ENCODE results near the gene MTARC2.
"Not testable (repeated sequence)": the region's sequence is repeated elsewhere in the genome, so short reads cannot be mapped to it uniquely, and the experiment has no call there.

The MTARC2 gene

GRCh38 chr1:220708244-220708643 is 39.9 kb upstream of the MTARC2 start:
- no peaks in the 10 kb centered on the region for H3K36me3 ChIP-seq (replicated peaks)
- no peak for TF ChIP-seq CTCF (IDR thresholded peaks at IDR 0.05; ENCODE audit: low read depth, low read length, missing control alignments)
- no peak overlapping the region for H3K27ac ChIP-seq
- no peaks in the 10 kb centered on the region for H3K27me3 ChIP-seq (replicated peaks)
- in situ Hi-C loops (cut with HindIII; ENCODE audit: low pct_ligation_motif_present, low sequenced_read_pairs) = no loop called here
- H3K4me3 ChIP-seq (ENCODE audit: low read depth, low read length) = no peak overlapping the region
- DNase-seq = no peak

- Histone ChIP-seq H3K36me3 (replicated peaks) (no peaks in the 10 kb centered on the region), H3K27me3 (replicated peaks) (no peaks in the 10 kb centered on the region), H3K4me3 (ENCODE audit: low read depth, low read length) (no peak overlapping the region), H3K27ac (no peak overlapping the region)
- no peak for TF ChIP-seq CTCF (IDR thresholded peaks at IDR 0.05; ENCODE audit: low read depth, low read length, missing control alignments)
- no peak for DNase-seq
- in situ Hi-C loops (cut with HindIII; ENCODE audit: low pct_ligation_motif_present, low sequenced_read_pairs) = no loop called here
Measured at GRCh38 chr1:220708936-220709801, 39.0 kb upstream of the MTARC2 start.

GRCh38 chr1:220710333-220710732 is 37.8 kb upstream of the MTARC2 start:
- Histone ChIP-seq H3K27ac (no peak overlapping the region), H3K36me3 (replicated peaks) (no peaks in the 10 kb centered on the region), H3K27me3 (replicated peaks) (no peaks in the 10 kb centered on the region), H3K4me3 (ENCODE audit: low read depth, low read length) (no peak overlapping the region)
- TF ChIP-seq CTCF (IDR thresholded peaks at IDR 0.05; ENCODE audit: low read depth, low read length, missing control alignments) = no peak
- no peak for DNase-seq
- in situ Hi-C loops (cut with HindIII; ENCODE audit: low pct_ligation_motif_present, low sequenced_read_pairs) = no loop called here

- Histone ChIP-seq H3K4me3 (ENCODE audit: low read depth, low read length) (no peak overlapping the region), H3K27ac (no peak overlapping the region), H3K27me3 (replicated peaks) (no peaks in the 10 kb centered on the region), H3K36me3 (replicated peaks) (no peaks in the 10 kb centered on the region)
- in situ Hi-C loops (cut with HindIII; ENCODE audit: low pct_ligation_motif_present, low sequenced_read_pairs) = no loop called here
- no peak for DNase-seq
- no peak for TF ChIP-seq CTCF (IDR thresholded peaks at IDR 0.05; ENCODE audit: low read depth, low read length, missing control alignments)
Measured at GRCh38 chr1:220711056-220711809, 36.9 kb upstream of the MTARC2 start.

GRCh38 chr1:220715986-220716385 is 32.1 kb upstream of the MTARC2 start:
- H3K36me3 ChIP-seq (replicated peaks); DNase-seq; H3K27me3 ChIP-seq (replicated peaks); H3K4me3 ChIP-seq (ENCODE audit: low read depth, low read length); in situ Hi-C loops (cut with HindIII; ENCODE audit: low pct_ligation_motif_present, low sequenced_read_pairs); H3K27ac ChIP-seq: not testable (repeated sequence)

All from brain microvascular endothelial cell (primary cell).